Peyer's patch (tissue), 4 donors: ENCODE measurements around the gene ADGRG1.

Experiments used
- POLR2A ChIP-seq, 2 donors: fragments of 450-650 bp; IDR thresholded peaks; one replicate each; pipeline ENCODE4 v1.5.1; 2017; ENCODE audit warnings: antibody characterized with exemption in 2 of 2, mild to moderate bottlenecking in 2 of 2, moderate library complexity in 2 of 2
- TF ChIP-seq, protein P1 (sequence below), 6 experiments: fragments of 450-650 bp in 4 of 6; fragments of 200-600 bp in 2 of 6; sonication (generic) in 1 of 6; IDR thresholded peaks; one replicate each; pipeline ENCODE4 v1.5.1; 2017 to 2019; ENCODE audit warnings: antibody characterized with exemption in 6 of 6, mild to moderate bottlenecking in 3 of 6, moderate library complexity in 1 of 6

- TF ChIP-seq, protein P1, sequence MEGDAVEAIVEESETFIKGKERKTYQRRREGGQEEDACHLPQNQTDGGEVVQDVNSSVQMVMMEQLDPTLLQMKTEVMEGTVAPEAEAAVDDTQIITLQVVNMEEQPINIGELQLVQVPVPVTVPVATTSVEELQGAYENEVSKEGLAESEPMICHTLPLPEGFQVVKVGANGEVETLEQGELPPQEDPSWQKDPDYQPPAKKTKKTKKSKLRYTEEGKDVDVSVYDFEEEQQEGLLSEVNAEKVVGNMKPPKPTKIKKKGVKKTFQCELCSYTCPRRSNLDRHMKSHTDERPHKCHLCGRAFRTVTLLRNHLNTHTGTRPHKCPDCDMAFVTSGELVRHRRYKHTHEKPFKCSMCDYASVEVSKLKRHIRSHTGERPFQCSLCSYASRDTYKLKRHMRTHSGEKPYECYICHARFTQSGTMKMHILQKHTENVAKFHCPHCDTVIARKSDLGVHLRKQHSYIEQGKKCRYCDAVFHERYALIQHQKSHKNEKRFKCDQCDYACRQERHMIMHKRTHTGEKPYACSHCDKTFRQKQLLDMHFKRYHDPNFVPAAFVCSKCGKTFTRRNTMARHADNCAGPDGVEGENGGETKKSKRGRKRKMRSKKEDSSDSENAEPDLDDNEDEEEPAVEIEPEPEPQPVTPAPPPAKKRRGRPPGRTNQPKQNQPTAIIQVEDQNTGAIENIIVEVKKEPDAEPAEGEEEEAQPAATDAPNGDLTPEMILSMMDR (IDR thresholded peaks at IDR 0.05): no peak
- TF ChIP-seq POLR2A (IDR thresholded peaks at IDR 0.05): no peak
Observed at GRCh38 chr16:57619133-57619605, 9.3 kb upstream of the ADGRG1 start.
